SU-DHL-6 (cell line): Measurements from ENCODE around the gene COPS2.

Experiments used
- CTCF ChIP-seq: fragments of 200-600 bp; sonication (generic); IDR thresholded peaks from one replicate; pipeline ENCODE4 v1.5.1; 2017; ENCODE audit warnings: antibody characterized with exemption, mild to moderate bottlenecking, low read length, moderate library complexity; ENCODE audit not compliant: insufficient read depth, poor library complexity, severe bottlenecking
- EZH2phosphoT487 ChIP-seq: fragments of 200-600 bp; sonication (generic), shearing (Covaris generic); conservative IDR thresholded peaks from 2 replicates; pipeline ENCODE4 v1.6.1; 2018; ENCODE audit warnings: mild to moderate bottlenecking, antibody characterized with exemption, low read length, moderate library complexity, mixed read lengths

GRCh38 chr15:49120832-49121231 lies 34.6 kb downstream of the COPS2 start:
- TF ChIP-seq CTCF (no peak), EZH2phosphoT487 (no peak)
